Measurements from ENCODE around the gene TRPM3. TPM values are rescaled to one million over a fixed set of nuclear protein-coding genes. Genes with fewer than 3 reads are reported as not detected.

The TRPM3 gene
- total RNA-seq, 1 experiment from 2014 or later: 5.4 TPM

DNA sequence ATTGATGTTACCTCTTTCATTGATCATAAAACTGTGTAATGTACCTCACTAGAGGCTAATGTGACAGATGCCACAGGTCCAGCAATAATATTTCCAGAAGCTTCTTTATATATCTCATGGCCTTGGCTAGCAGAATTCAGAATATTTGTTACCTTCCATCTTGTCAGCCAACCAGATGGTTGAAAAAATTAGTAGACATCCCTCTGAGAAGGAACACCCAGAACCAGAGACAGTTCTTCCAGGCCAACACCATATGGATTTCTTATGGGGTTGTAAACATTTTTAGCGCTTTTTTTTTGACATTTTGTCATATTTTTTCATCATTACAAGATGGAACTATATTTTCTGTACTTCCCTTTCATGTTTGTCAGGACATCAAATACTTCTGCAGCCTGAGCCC is 428.2 kb downstream of the TRPM3 start (continued):
- TF ChIP-seq, protein P1, sequence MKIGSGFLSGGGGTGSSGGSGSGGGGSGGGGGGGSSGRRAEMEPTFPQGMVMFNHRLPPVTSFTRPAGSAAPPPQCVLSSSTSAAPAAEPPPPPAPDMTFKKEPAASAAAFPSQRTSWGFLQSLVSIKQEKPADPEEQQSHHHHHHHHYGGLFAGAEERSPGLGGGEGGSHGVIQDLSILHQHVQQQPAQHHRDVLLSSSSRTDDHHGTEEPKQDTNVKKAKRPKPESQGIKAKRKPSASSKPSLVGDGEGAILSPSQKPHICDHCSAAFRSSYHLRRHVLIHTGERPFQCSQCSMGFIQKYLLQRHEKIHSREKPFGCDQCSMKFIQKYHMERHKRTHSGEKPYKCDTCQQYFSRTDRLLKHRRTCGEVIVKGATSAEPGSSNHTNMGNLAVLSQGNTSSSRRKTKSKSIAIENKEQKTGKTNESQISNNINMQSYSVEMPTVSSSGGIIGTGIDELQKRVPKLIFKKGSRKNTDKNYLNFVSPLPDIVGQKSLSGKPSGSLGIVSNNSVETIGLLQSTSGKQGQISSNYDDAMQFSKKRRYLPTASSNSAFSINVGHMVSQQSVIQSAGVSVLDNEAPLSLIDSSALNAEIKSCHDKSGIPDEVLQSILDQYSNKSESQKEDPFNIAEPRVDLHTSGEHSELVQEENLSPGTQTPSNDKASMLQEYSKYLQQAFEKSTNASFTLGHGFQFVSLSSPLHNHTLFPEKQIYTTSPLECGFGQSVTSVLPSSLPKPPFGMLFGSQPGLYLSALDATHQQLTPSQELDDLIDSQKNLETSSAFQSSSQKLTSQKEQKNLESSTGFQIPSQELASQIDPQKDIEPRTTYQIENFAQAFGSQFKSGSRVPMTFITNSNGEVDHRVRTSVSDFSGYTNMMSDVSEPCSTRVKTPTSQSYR (CRISPR knock-in tag; IDR thresholded peaks at IDR 0.05): no peak

DNA sequence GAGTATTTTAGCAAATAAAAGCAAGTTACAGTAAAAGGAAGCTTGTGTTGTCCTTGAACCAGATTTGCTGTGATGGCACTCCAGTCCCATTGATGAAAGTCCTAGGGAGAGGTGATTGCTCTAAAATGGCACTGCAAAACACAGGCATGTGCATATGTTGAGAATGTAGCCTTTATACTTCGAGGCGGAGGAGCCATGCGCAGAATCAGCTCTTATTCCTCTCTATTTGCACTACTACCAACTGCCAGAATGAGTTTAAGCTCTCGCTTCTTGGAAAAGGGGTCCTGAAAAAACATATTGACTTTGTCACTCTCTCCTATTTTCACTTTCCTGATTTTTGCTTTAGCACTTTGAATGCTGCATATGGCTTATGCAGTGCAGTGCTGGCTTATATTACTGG is 429.0 kb downstream of the TRPM3 start:
- POLR2A ChIA-PET: no interaction called here
- no peak overlapping the region for H3K27ac Mint-ChIP-seq
- H3K4me3 Mint-ChIP-seq: no peak overlapping the region
- H3K36me3 Mint-ChIP-seq: no peaks in the 10 kb centered on the region
- no peak for DNase-seq (ENCODE audit: low spot score)
- no peak for ATAC-seq
- CTCF ChIA-PET: no interaction called here
- TF ChIP-seq ESRRA (CRISPR knock-in tag; IDR thresholded peaks at IDR 0.05; ENCODE audit: borderline replicate concordance): no peak
- no peak for TF ChIP-seq ZNF671 (CRISPR knock-in tag; IDR thresholded peaks at IDR 0.05)
- no peak for TF ChIP-seq ATF6 (CRISPR knock-in tag; IDR thresholded peaks at IDR 0.05)
- no peak for TF ChIP-seq CBFB (CRISPR knock-in tag; IDR thresholded peaks at IDR 0.05; ENCODE audit: low read depth)
- TF ChIP-seq, protein P1 (CRISPR knock-in tag; IDR thresholded peaks at IDR 0.05): no peak
- TF ChIP-seq, protein P2, sequence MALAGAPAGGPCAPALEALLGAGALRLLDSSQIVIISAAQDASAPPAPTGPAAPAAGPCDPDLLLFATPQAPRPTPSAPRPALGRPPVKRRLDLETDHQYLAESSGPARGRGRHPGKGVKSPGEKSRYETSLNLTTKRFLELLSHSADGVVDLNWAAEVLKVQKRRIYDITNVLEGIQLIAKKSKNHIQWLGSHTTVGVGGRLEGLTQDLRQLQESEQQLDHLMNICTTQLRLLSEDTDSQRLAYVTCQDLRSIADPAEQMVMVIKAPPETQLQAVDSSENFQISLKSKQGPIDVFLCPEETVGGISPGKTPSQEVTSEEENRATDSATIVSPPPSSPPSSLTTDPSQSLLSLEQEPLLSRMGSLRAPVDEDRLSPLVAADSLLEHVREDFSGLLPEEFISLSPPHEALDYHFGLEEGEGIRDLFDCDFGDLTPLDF (CRISPR knock-in tag; IDR thresholded peaks at IDR 0.05): no peak
- TF ChIP-seq SMAD4 (CRISPR knock-in tag; IDR thresholded peaks at IDR 0.05): no peak
- TF ChIP-seq, protein P3, sequence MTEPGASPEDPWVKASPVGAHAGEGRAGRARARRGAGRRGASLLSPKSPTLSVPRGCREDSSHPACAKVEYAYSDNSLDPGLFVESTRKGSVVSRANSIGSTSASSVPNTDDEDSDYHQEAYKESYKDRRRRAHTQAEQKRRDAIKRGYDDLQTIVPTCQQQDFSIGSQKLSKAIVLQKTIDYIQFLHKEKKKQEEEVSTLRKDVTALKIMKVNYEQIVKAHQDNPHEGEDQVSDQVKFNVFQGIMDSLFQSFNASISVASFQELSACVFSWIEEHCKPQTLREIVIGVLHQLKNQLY (CRISPR knock-in tag; IDR thresholded peaks at IDR 0.05): no peak
- TF ChIP-seq TEAD4 (CRISPR knock-in tag; IDR thresholded peaks at IDR 0.05): no peak
- no peak for TF ChIP-seq E2F4 (CRISPR knock-in tag; IDR thresholded peaks at IDR 0.05; ENCODE audit: borderline replicate concordance, low read depth)
- TF ChIP-seq NFE2L1 (CRISPR knock-in tag; IDR thresholded peaks at IDR 0.05): no peak
- no peaks in the 10 kb centered on the region for H3K27me3 Mint-ChIP-seq (ENCODE audit: low read depth)
- no peaks in the 10 kb centered on the region for H3K9me3 Mint-ChIP-seq
- peaks cover 17% of the 10 kb centered on the region for H3K4me1 Mint-ChIP-seq

DNA sequence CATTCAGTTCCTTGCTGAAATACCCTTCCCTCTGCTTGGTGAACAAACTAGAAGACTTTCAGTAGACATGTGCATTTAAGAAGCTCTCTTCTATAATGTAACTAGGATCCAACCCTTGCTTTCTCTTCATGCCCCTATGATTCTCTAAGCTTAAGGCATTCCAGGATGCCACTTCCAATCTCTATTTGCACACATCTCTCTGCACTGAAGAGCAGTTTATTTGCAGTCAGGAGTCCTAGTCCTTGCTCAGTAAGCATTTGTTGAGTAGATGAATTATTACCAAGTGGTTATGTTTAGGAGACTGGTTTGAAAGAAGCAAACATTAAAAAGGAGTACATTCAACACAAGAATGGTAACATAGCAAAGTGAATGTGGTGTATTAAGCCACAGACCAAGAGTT is 432.7 kb downstream of the TRPM3 start:
- no peak for ATAC-seq
- H3K36me3 Mint-ChIP-seq: no peaks in the 10 kb centered on the region
- no peaks in the 10 kb centered on the region for H3K27me3 Mint-ChIP-seq (ENCODE audit: low read depth)
- H3K27ac Mint-ChIP-seq: no peak overlapping the region
- POLR2A ChIA-PET: no interaction called here
- H3K9me3 Mint-ChIP-seq: no peaks in the 10 kb centered on the region
- no peak for DNase-seq (ENCODE audit: low spot score)
- H3K4me3 Mint-ChIP-seq: no peak overlapping the region
- 0 out of 2 replicates have a peak, but pooled peaks cover 2% of the 10 kb centered on the region for H3K4me1 Mint-ChIP-seq
- CTCF ChIA-PET: no interaction called here
- TF ChIP-seq, protein P4, sequence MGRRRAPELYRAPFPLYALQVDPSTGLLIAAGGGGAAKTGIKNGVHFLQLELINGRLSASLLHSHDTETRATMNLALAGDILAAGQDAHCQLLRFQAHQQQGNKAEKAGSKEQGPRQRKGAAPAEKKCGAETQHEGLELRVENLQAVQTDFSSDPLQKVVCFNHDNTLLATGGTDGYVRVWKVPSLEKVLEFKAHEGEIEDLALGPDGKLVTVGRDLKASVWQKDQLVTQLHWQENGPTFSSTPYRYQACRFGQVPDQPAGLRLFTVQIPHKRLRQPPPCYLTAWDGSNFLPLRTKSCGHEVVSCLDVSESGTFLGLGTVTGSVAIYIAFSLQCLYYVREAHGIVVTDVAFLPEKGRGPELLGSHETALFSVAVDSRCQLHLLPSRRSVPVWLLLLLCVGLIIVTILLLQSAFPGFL (CRISPR knock-in tag; IDR thresholded peaks at IDR 0.05; ENCODE audit: borderline replicate concordance): no peak
- TF ChIP-seq GABPB1 (CRISPR knock-in tag; IDR thresholded peaks at IDR 0.05) (no peak), PRDM15 (CRISPR knock-in tag; IDR thresholded peaks at IDR 0.05) (no peak), IRF2 (CRISPR knock-in tag; IDR thresholded peaks at IDR 0.05; ENCODE audit: borderline replicate concordance, low read depth) (no peak), NR3C1 (CRISPR knock-in tag; conservative IDR thresholded peaks at IDR 0.05; ENCODE audit: low read depth) (no peak)

Data from WTC11 (cell line).